BLaER1 treated with 17β-estradiol and CSF1 and Interleukin-3, amounts not matched to agents 10 nM and 100 nM (cell line): ENCODE data around the gene USP36.
A peak's percentile ranks its signal among the peaks of the same experiment; 100 is the strongest.

Experiments used
- H3K27ac ChIP-seq, 11 experiments: shearing (Covaris generic); formaldehyde crosslinking; 2 replicates each; pipeline ENCODE4 v1.8.1; 2022
- H3K27me3 ChIP-seq, 11 experiments: shearing (Covaris generic); formaldehyde crosslinking; 2 replicates each; pipeline ENCODE4 v1.8.1; 2022
- H3K36me3 ChIP-seq, 11 experiments: shearing (Covaris generic); formaldehyde crosslinking; 2 replicates each; pipeline ENCODE4 v1.8.1; 2022
- H3K4me1 ChIP-seq, 10 experiments: shearing (Covaris generic); formaldehyde crosslinking; 2 replicates each; pipeline ENCODE4 v1.8.1; 2022
- H3K4me2 ChIP-seq, 11 experiments: shearing (Covaris generic); formaldehyde crosslinking; 2 replicates each; pipeline ENCODE4 v1.8.1; 2022
- H3K4me3 ChIP-seq, 10 experiments: shearing (Covaris generic); formaldehyde crosslinking; 2 replicates each; pipeline ENCODE4 v1.8.1; 2022
- H3K9ac ChIP-seq, 11 experiments: shearing (Covaris generic); formaldehyde crosslinking; 2 replicates each; pipeline ENCODE4 v1.8.1; 2022
- H3K9me3 ChIP-seq, 11 experiments: shearing (Covaris generic); formaldehyde crosslinking; replicated peaks in 1 of 11; 2 replicates each; pipeline ENCODE4 v1.8.1; 2022
- H4K20me1 ChIP-seq, 11 experiments: shearing (Covaris generic); formaldehyde crosslinking; 2 replicates each; pipeline ENCODE4 v1.8.1; 2022
- Cebpa-rat ChIP-seq, 11 experiments: shearing (Covaris generic); IDR thresholded peaks; 2 replicates each; pipeline ENCODE4 v1.8.1; 2022

USP36 gene

DNA sequence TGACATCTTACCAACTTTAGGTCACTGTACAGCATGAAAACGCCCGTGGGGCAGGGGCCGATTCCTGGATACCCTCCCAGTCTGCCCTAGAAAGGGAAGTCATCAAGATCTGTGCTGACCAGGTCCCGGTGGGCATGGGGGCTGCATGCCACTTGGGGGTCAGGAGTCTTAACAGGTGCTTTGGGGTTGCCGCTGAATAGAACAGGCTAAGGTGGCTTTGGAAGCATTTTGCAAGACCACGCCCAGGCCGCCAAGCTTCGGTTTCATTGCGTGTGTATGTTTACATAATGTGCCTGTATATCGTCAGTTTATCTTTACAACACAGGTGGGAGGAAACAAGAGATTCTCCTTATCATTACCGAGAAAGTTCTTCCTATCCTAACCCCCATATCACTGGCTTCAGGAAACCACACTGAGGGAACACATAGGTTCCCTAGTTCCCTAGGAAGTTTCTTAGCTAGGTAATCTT lies 13.3 kb upstream of the USP36 start:
- H3K36me3 ChIP-seq = peaks cover 54 to 70% (median 60%) of the 10 kb centered on the region in 11 experiments
- 0 out of 20 replicates have a peak, but pooled peaks cover 0 to 7% (median 0%) of the 10 kb centered on the region in 10 experiments for H3K4me1 ChIP-seq
- H3K9ac ChIP-seq = no peak overlapping the region
- no peak for TF ChIP-seq Cebpa-rat (IDR thresholded peaks at IDR 0.05)
- no peak overlapping the region for H3K4me2 ChIP-seq
- H3K27me3 ChIP-seq = no peaks in the 10 kb centered on the region
- H4K20me1 ChIP-seq = peaks cover 0 to 56% (median 0%) of the 10 kb centered on the region in 11 experiments; a peak in 4 of 22 replicates
- H3K27ac ChIP-seq = no peak overlapping the region
- no peaks in the 10 kb centered on the region for H3K9me3 ChIP-seq
- no peak overlapping the region for H3K4me3 ChIP-seq

DNA sequence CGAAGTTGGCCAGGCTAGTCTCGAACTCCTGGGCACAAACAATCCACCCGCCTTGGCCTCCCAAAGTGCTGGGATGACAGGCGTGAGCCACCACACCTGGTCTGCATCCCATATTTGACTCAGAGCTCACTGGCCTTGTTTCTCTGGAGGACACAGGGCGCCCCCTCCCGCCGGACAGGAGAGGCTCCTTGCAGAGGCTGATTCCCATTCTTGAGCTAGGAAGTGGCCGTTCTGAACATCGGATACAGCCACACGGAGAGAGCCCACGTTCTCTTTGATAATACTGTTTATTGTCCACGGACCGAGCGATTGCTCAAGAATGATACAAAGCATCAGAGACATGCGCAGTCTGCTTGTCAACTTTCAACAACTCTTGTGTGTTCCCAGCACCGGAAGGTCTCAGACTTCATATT lies 12.1 kb upstream of the USP36 start:
- H3K4me2 ChIP-seq = no peak overlapping the region
- no peaks in the 10 kb centered on the region for H3K9me3 ChIP-seq
- peaks cover 0 to 44% (median 0%) of the 10 kb centered on the region in 11 experiments; a peak in 4 of 22 replicates for H4K20me1 ChIP-seq
- no peaks in the 10 kb centered on the region for H3K27me3 ChIP-seq
- TF ChIP-seq Cebpa-rat (IDR thresholded peaks at IDR 0.05) = no peak
- peaks cover 47 to 58% (median 51%) of the 10 kb centered on the region in 11 experiments for H3K36me3 ChIP-seq
- H3K4me1 ChIP-seq = 0 out of 20 replicates have a peak, but pooled peaks cover 0 to 7% (median 0%) of the 10 kb centered on the region in 10 experiments
- H3K27ac ChIP-seq = no peak overlapping the region
- no peak overlapping the region for H3K9ac ChIP-seq
- H3K4me3 ChIP-seq = no peak overlapping the region

DNA sequence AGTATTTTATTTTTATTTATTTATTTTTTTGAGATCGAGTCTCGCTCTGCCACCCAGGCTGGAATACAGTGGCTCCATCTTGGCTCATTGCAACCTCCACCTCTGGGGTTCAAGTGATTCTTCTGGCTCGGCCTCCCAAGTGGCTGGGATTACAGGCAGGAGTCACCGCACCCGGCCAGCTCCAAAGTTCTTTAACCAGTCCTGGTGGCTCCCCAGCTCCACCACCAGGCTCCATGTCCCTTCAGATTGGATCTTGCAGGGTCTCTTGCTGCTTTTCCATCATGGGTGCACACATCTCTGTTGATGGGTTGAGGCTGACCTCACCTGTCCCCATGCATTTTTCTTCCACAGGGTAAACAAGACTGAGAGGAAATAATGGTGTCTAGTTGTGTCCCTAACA lies 8.4 kb upstream of the USP36 start:
- Histone ChIP-seq H3K4me1 (peaks cover 4 to 13% (median 7%) of the 10 kb centered on the region in 10 experiments; a peak in 14 of 20 replicates), H3K27me3 (no peaks in the 10 kb centered on the region), H3K4me2 (no peak overlapping the region), H4K20me1 (peaks cover 0 to 11% (median 0%) of the 10 kb centered on the region in 11 experiments; a peak in 2 of 22 replicates), H3K27ac (no peak overlapping the region), H3K36me3 (peaks cover 13 to 22% (median 17%) of the 10 kb centered on the region in 11 experiments), H3K9ac (no peak overlapping the region), H3K9me3 (no peaks in the 10 kb centered on the region), H3K4me3 (no peak overlapping the region)
- TF ChIP-seq Cebpa-rat (IDR thresholded peaks at IDR 0.05) = no peak

DNA sequence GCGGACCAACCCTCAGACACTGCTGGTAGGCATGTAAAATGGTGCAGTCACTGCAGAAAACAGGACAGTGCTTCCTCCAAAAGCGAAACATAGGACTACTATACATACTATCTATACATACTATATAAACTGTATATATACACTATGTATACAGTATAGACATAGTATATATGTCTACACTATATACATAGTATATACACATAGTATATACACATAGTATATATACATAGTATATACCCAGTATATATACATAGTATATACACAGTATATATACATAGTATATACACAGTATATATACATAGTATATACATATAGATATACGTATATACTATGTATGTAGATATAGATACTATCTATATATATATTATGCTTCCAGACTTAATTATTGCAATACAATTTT lies 6.4 kb upstream of the USP36 start:
- H3K4me3 ChIP-seq = no peak overlapping the region
- no peak overlapping the region for H3K27ac ChIP-seq
- H3K4me2 ChIP-seq = no peak overlapping the region
- no peaks in the 10 kb centered on the region for H3K9me3 ChIP-seq
- no peak overlapping the region for H3K9ac ChIP-seq
- H3K36me3 ChIP-seq = peaks cover 0 to 3% (median 0%) of the 10 kb centered on the region in 11 experiments; a peak in 4 of 22 replicates
- H3K4me1 ChIP-seq = peaks cover 5 to 26% (median 18%) of the 10 kb centered on the region in 10 experiments; a peak in 19 of 20 replicates
- H3K27me3 ChIP-seq = no peaks in the 10 kb centered on the region
- TF ChIP-seq Cebpa-rat (IDR thresholded peaks at IDR 0.05) = no peak
- no peaks in the 10 kb centered on the region for H4K20me1 ChIP-seq

DNA sequence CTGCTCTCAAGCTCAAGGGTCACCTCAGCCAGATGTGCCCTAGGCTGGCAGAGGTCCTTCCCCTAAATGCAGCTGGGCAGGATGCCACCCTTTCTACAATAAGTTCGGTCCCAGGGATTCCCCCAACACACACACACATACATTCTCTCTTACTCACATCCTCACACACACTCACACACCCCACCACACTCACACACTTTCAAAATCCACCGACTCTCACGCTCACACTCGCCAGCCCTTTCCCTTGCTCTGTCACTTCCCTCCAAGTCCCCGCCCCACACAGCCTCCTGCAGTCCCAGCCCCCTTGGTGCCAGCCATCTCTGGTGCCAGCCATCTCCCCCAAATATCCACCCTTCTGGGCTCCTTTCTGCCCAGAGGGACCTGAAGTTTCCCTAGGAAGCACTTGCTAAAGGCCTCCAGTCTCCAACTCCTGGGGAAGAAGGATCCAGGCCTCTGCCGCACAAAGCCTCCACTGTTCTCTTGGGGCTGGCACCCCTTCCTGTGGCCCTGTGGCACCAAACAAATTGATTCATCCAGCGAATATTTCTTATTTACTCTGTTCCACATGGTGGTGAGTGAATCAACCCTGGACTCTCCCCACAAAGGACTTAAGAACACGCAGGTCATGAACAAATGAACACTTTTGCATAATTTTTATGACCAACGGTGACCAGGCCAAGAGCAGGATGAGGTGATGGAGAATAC lies 3.8 kb upstream of the USP36 start:
- peak overlapping the region in 6 of 11 experiments; percentile 22 to 48 (median 28); a peak in 8 of 22 replicates for H3K4me2 ChIP-seq
- no peak overlapping the region; a peak in 1 of 22 replicates for H3K9ac ChIP-seq
- no peaks in the 10 kb centered on the region for H3K36me3 ChIP-seq
- no peaks in the 10 kb centered on the region for H3K27me3 ChIP-seq
- H4K20me1 ChIP-seq = peaks cover 0 to 11% (median 6%) of the 10 kb centered on the region in 11 experiments; a peak in 12 of 22 replicates
- no peaks in the 10 kb centered on the region for H3K9me3 ChIP-seq
- TF ChIP-seq Cebpa-rat (IDR thresholded peaks at IDR 0.05) = no peak
- peaks cover 14 to 35% (median 24%) of the 10 kb centered on the region in 10 experiments for H3K4me1 ChIP-seq
- H3K27ac ChIP-seq = no peak overlapping the region
- H3K4me3 ChIP-seq = no peak overlapping the region

DNA sequence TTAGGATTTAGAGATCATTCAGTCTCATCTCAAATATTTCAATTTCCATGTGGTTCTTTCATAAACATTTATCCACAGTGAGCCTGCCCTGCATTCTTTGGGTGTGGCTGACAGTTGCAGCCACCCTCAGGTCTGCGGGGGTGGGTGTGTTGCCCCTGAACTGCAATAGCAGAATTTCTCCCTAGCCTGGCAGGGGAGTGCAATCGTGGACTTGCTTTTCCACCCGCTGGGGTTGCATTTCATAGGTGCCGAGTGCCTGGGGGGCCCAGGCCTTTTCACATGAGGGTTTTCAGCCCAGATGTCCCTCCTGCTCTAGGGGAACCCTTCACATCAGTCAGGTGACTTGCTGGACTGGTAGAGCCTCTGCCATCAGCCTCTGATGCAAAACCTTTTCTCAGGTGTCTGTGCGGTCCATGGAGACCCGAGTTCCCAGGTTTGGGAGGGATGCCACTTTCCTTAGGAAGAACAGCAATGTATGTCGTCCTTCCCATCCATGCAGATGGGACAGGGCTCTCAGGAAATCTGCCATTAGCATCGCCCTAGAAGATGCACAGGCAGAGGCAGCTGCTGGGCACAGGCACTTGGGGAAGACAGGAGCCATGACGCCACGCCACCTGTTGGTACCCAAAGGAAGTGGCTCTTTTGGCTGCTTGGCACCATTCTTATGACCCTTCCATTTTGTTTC lies 2.4 kb upstream of the USP36 start:
- Histone ChIP-seq H3K27ac (no peak overlapping the region), H4K20me1 (peaks cover 10 to 25% (median 20%) of the 10 kb centered on the region in 11 experiments; a peak in 21 of 22 replicates), H3K4me2 (0 out of 22 replicates have a peak overlapping the region, but pooled peaks of 1 of the 11 experiments have one; percentile 4), H3K27me3 (no peaks in the 10 kb centered on the region), H3K4me1 (peaks cover 28 to 48% (median 38%) of the 10 kb centered on the region in 10 experiments), H3K9ac (no peak overlapping the region), H3K9me3 (no peaks in the 10 kb centered on the region), H3K36me3 (peaks cover 5 to 9% (median 7%) of the 10 kb centered on the region in 11 experiments), H3K4me3 (no peak overlapping the region)
- no peak for TF ChIP-seq Cebpa-rat (IDR thresholded peaks at IDR 0.05)

DNA sequence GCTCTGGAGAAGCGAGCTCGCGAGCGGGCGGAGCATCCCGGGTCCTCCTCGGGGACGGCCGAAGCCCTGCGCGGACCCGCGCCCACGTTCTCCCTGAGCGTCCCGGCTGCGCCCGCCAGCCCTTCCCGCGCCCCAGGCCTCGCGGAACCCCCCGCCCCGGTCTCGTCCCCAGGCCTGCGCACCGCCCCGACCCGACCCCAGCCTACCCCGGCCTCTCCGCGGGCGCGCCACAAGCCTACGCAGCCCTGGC lies 159 bp downstream of the USP36 start:
- Histone ChIP-seq H3K9ac (peak overlapping the region; percentile 90 to 99 (median 95)), H4K20me1 (peaks cover 10 to 51% (median 46%) of the 10 kb centered on the region in 11 experiments; a peak in 21 of 22 replicates), H3K36me3 (peaks cover 31 to 35% (median 33%) of the 10 kb centered on the region in 11 experiments), H3K4me3 (peak overlapping the region; percentile 79 to 97 (median 92)), H3K27me3 (no peaks in the 10 kb centered on the region), H3K9me3 (no peaks in the 10 kb centered on the region), H3K27ac (peak overlapping the region; percentile 90 to 97 (median 95)), H3K4me2 (peak overlapping the region; percentile 89 to 98 (median 95)), H3K4me1 (peaks cover 32 to 55% (median 43%) of the 10 kb centered on the region in 10 experiments)
- TF ChIP-seq Cebpa-rat (IDR thresholded peaks at IDR 0.05) = no peak

DNA sequence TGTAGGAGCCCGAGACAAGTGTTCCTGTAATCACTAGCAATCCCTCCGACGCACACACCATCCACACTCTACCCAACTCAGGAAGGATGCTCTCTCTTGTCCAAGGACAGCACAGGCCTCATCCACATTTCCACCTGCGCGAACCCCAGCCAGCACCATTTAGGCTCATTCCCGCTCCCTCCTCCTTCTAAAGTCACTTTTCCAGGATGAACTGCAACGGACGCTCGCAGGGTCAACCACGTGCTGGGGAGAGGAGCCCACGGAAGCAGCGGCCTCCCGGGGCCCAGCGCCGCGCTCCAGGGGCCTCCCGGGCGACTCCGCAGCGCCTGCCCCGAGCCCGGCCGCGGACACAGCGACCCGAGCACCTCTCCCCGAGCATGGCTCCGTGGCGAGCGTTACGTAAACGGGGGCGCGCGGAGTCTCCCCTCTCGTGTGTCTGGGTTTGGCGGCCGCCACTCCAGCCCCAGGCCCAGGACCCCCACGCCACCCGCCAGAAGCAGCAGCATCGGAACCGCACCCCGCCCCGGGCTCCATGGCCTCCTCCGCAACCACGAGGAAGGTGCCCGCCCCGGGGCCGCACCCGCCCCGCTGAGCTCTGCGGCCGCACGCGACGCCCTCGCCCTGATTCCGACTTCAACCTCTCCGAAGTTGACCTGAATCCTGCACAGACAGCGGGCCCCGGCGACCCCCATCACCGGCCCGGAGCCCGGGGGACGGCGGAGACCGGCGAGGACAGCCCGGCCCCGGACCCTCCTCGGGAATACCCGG lies 668 bp downstream of the USP36 start:
- Histone ChIP-seq H3K9me3 (no peaks in the 10 kb centered on the region), H3K4me3 (peak overlapping the region; percentile 79 to 97 (median 92)), H3K9ac (peak overlapping the region; percentile 90 to 99 (median 95)), H3K4me2 (peak overlapping the region; percentile 89 to 98 (median 95)), H4K20me1 (peaks cover 10 to 56% (median 51%) of the 10 kb centered on the region in 11 experiments; a peak in 21 of 22 replicates), H3K27ac (peak overlapping the region; percentile 90 to 97 (median 95)), H3K27me3 (no peaks in the 10 kb centered on the region), H3K36me3 (peaks cover 36 to 40% (median 38%) of the 10 kb centered on the region in 11 experiments), H3K4me1 (peaks cover 32 to 55% (median 43%) of the 10 kb centered on the region in 10 experiments)
- no peak for TF ChIP-seq Cebpa-rat (IDR thresholded peaks at IDR 0.05)
